HT1080 (cell line): ENCODE data around the gene SGPP2. TPM values are rescaled to one million over a fixed set of nuclear protein-coding genes. Genes with fewer than 3 reads are reported as not detected.
"Not testable (repeated sequence)": the region's sequence is repeated elsewhere in the genome, so short reads cannot be mapped to it uniquely, and the experiment has no call there.

ENCODE experiments used
- DNase-seq: peaks from one replicate; pipeline ENCODE4 v3.0.0-alpha.2; 2015; ENCODE audit warnings: low read depth
- total RNA-seq: library from RNA; depleted of rRNA; stranded (reverse); fragments of >200 nt; shearing (Covaris generic); gene quantifications from 2 replicates; pipeline ENCODE4 v1.2.3, GENCODE V29; 2014

Gene SGPP2
- total RNA-seq, 1 experiment from 2014 or later, result not detected

- no peak for DNase-seq
Measured at GRCh38 chr2:222424729-222425671, 657 bp downstream of the SGPP2 start.

GRCh38 chr2:222427646-222428301 lies 3.4 kb downstream of the SGPP2 start:
- DNase-seq, result peak; percentile 19

GRCh38 chr2:222430071-222430470 lies 5.7 kb downstream of the SGPP2 start:
- no peak for DNase-seq

GRCh38 chr2:222430681-222431080 lies 6.3 kb downstream of the SGPP2 start:
- DNase-seq, result no peak

- DNase-seq, result no peak
Measured at GRCh38 chr2:222431869-222432268, 7.5 kb downstream of the SGPP2 start.

GRCh38 chr2:222433332-222434173 lies 9.2 kb downstream of the SGPP2 start:
- DNase-seq, result no peak

GRCh38 chr2:222434204-222434603 lies 9.9 kb downstream of the SGPP2 start:
- no peak for DNase-seq

- not testable (repeated sequence) for DNase-seq
Measured at GRCh38 chr2:222435400-222436039, 11.2 kb downstream of the SGPP2 start.

- no peak for DNase-seq
Measured at GRCh38 chr2:222436040-222436413, 11.7 kb downstream of the SGPP2 start.

- DNase-seq, result no peak
Measured at GRCh38 chr2:222439692-222440091, 15.3 kb downstream of the SGPP2 start.

- DNase-seq, result peak; percentile 78
Measured at GRCh38 chr2:222440673-222441422, 16.5 kb downstream of the SGPP2 start.

- no peak for DNase-seq
Measured at GRCh38 chr2:222442665-222443064, 18.3 kb downstream of the SGPP2 start.

GRCh38 chr2:222445227-222445626 lies 20.9 kb downstream of the SGPP2 start:
- peak; percentile 21 for DNase-seq

GRCh38 chr2:222447131-222447530 lies 22.8 kb downstream of the SGPP2 start:
- no peak for DNase-seq

- peak; percentile 61 for DNase-seq
Measured at GRCh38 chr2:222448748-222449181, 24.4 kb downstream of the SGPP2 start.

- no peak for DNase-seq
Measured at GRCh38 chr2:222450021-222450420, 25.7 kb downstream of the SGPP2 start.

GRCh38 chr2:222451224-222451674 lies 26.9 kb downstream of the SGPP2 start:
- DNase-seq, result peak; percentile 17

- DNase-seq, result peak; percentile 59
Measured at GRCh38 chr2:222452422-222452950, 28.1 kb downstream of the SGPP2 start.

- no peak for DNase-seq
Measured at GRCh38 chr2:222456479-222457077, 32.2 kb downstream of the SGPP2 start.

GRCh38 chr2:222459983-222460382 lies 35.6 kb downstream of the SGPP2 start:
- no peak for DNase-seq
